Measurements from ENCODE around the gene TAF8.
A peak's percentile ranks its signal among the peaks of the same experiment; 100 is the strongest.

TAF8 gene

DNA sequence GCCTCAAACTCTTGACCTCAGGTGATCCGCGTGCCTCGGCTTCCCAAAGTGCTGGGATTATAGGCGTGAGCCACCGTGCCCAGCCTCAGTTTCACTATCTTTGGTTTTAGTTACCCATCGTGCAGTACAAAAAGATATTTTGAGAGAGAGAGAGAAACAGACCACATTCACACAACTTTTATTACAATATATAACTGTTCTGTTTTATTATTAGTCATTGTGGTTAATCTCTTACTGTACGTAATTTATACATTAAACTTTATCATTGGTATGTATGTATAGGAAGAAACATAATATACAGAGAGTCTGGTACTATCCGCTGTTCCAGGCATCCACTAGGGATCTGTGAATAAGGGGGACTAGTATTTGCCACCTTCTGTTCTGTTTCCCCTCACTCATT is 29.4 kb upstream of the TAF8 start:
- TF ChIP-seq, protein P1, sequence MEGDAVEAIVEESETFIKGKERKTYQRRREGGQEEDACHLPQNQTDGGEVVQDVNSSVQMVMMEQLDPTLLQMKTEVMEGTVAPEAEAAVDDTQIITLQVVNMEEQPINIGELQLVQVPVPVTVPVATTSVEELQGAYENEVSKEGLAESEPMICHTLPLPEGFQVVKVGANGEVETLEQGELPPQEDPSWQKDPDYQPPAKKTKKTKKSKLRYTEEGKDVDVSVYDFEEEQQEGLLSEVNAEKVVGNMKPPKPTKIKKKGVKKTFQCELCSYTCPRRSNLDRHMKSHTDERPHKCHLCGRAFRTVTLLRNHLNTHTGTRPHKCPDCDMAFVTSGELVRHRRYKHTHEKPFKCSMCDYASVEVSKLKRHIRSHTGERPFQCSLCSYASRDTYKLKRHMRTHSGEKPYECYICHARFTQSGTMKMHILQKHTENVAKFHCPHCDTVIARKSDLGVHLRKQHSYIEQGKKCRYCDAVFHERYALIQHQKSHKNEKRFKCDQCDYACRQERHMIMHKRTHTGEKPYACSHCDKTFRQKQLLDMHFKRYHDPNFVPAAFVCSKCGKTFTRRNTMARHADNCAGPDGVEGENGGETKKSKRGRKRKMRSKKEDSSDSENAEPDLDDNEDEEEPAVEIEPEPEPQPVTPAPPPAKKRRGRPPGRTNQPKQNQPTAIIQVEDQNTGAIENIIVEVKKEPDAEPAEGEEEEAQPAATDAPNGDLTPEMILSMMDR (IDR thresholded peaks at IDR 0.05; ENCODE audit: insufficient read depth, low read length), result no peak
- TF ChIP-seq SPI1 (IDR thresholded peaks at IDR 0.05; ENCODE audit: borderline replicate concordance, low read depth) (no peak), POLR2AphosphoS5 (IDR thresholded peaks at IDR 0.05; ENCODE audit: low read depth) (no peak), GABPA (IDR thresholded peaks at IDR 0.05; ENCODE audit: low read depth) (no peak)
- TF ChIP-seq, protein P2, sequence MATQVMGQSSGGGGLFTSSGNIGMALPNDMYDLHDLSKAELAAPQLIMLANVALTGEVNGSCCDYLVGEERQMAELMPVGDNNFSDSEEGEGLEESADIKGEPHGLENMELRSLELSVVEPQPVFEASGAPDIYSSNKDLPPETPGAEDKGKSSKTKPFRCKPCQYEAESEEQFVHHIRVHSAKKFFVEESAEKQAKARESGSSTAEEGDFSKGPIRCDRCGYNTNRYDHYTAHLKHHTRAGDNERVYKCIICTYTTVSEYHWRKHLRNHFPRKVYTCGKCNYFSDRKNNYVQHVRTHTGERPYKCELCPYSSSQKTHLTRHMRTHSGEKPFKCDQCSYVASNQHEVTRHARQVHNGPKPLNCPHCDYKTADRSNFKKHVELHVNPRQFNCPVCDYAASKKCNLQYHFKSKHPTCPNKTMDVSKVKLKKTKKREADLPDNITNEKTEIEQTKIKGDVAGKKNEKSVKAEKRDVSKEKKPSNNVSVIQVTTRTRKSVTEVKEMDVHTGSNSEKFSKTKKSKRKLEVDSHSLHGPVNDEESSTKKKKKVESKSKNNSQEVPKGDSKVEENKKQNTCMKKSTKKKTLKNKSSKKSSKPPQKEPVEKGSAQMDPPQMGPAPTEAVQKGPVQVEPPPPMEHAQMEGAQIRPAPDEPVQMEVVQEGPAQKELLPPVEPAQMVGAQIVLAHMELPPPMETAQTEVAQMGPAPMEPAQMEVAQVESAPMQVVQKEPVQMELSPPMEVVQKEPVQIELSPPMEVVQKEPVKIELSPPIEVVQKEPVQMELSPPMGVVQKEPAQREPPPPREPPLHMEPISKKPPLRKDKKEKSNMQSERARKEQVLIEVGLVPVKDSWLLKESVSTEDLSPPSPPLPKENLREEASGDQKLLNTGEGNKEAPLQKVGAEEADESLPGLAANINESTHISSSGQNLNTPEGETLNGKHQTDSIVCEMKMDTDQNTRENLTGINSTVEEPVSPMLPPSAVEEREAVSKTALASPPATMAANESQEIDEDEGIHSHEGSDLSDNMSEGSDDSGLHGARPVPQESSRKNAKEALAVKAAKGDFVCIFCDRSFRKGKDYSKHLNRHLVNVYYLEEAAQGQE (IDR thresholded peaks at IDR 0.05; ENCODE audit: insufficient replicate concordance, low read depth), result no peak
- H3K4me3 ChIP-seq (replicated peaks; ENCODE audit: insufficient read depth, low read length), result no peak overlapping the region
- H3K27ac ChIP-seq (replicated peaks), result no peak overlapping the region
- DNase-seq (ENCODE audit: low read depth in 1 of 2, low spot score in 1 of 2), result no peak
- no peaks in the 10 kb centered on the region for H3K27me3 ChIP-seq (ENCODE audit: insufficient read depth, poor library complexity, severe bottlenecking)

DNA sequence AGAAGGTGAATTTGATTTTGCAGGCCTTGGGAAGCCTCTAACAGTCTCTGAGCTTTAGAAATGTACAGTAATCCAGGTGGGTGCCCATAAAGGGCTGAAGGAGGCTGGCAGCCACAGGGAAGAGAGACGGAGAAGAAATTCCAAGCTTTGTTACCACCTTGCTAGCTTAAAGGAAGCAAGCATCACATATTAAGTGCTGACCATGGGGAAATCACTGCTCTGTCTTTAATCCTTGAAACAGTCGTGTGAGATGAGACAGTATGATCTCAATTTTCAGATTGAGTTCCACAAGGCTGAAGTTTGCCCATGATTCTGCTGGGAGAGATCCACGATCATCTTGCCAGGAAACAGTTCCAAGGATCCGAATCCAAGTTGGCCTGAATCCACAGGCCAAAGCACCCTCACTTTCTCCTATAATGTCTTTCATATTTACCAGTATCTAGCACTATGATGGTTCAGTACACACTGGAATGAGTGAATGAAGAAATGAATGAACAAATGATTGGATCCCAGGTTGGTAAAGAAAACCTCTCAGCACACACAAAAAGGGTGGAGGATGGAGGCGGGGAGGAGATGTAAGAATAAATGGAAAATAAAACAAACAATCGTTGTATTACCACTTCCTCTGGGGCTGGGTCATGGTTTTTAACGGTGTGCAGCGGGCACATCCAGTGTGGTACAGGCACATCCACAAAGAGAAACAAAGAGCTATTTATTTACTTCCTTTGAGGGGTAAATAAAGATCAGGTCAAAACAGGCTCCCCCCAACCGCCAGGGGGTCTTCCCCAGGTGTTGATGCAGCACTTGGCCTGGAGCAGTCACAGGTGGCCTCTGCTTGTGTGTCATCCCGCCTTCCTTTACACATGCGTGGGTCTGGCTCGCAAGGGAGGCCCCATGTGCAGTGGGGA is 28.2 kb upstream of the TAF8 start:
- no peak for DNase-seq (ENCODE audit: low read depth in 1 of 2, low spot score in 1 of 2)
- H3K27me3 ChIP-seq (ENCODE audit: insufficient read depth, poor library complexity, severe bottlenecking), result no peaks in the 10 kb centered on the region
- peak overlapping the region; percentile 42 for H3K27ac ChIP-seq (replicated peaks)

DNA sequence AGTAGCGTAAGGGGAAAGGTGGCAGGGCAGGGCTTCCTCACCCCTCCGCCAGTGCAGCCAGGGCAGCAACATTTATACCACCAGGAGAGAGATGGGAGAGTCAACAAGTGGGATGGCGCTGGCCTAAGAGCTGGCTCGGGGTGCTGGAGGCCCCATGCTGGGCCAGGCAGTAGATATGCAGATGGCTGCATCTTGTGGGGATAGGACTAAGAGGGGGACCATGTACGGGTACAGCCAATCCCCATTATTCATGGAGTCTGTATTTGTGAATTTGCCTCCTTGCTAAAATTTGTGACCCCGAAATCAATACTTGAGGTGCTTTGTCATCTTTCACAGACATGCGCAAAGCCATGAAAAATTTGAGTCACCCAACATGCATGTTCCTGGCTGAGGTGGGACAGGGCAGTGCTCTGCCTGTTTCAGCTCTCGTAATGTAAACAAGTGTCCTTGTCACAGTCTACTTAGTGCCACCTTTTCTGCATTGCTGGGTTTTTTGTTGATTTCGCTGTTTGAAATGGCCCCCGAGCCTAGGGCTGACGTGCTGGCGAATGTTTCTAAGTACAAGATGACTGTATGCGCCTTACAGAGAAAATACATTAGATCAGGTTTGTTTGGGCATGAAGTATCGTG is 27.5 kb upstream of the TAF8 start:
- TF ChIP-seq, protein P2 (IDR thresholded peaks at IDR 0.05; ENCODE audit: insufficient replicate concordance, low read depth), result no peak
- no peak for TF ChIP-seq GABPA (IDR thresholded peaks at IDR 0.05; ENCODE audit: low read depth)
- no peak for TF ChIP-seq SPI1 (IDR thresholded peaks at IDR 0.05; ENCODE audit: borderline replicate concordance, low read depth)
- TF ChIP-seq POLR2AphosphoS5 (IDR thresholded peaks at IDR 0.05; ENCODE audit: low read depth), result no peak
- TF ChIP-seq, protein P1 (IDR thresholded peaks at IDR 0.05; ENCODE audit: insufficient read depth, low read length), result no peak
- Histone ChIP-seq H3K27ac (replicated peaks) (peak overlapping the region; percentile 42), H3K4me3 (replicated peaks; ENCODE audit: insufficient read depth, low read length) (no peak overlapping the region), H3K27me3 (ENCODE audit: insufficient read depth, poor library complexity, severe bottlenecking) (no peaks in the 10 kb centered on the region)
- no peak for DNase-seq (ENCODE audit: low read depth in 1 of 2, low spot score in 1 of 2)

More for the DNA sequence above, 28.2 kb upstream of the TAF8 start:
- no peak overlapping the region for H3K4me3 ChIP-seq (replicated peaks; ENCODE audit: insufficient read depth, low read length)
- TF ChIP-seq GABPA (IDR thresholded peaks at IDR 0.05; ENCODE audit: low read depth) (no peak), SPI1 (IDR thresholded peaks at IDR 0.05; ENCODE audit: borderline replicate concordance, low read depth) (no peak; the same call in 1 of the 2 replicates), POLR2AphosphoS5 (IDR thresholded peaks at IDR 0.05; ENCODE audit: low read depth) (no peak; the same call in 1 of the 2 replicates)
- TF ChIP-seq, protein P1 (IDR thresholded peaks at IDR 0.05; ENCODE audit: insufficient read depth, low read length), result no peak
- TF ChIP-seq, protein P2 (IDR thresholded peaks at IDR 0.05; ENCODE audit: insufficient replicate concordance, low read depth), result no peak
